Loucy (cell line): ENCODE measurements around the gene DYNC2H1.

Source experiments
- H2AFZ ChIP-seq: fragments of 200-600 bp; sonication (generic); 2 replicates; pipeline ENCODE4 v1.6.0; 2016; ENCODE audit warnings: antibody characterized with exemption, mild to moderate bottlenecking, low read length, moderate library complexity
- H3F3A ChIP-seq: fragments of 200-600 bp; 2 replicates; pipeline ENCODE4 v1.6.0; 2016; ENCODE audit warnings: antibody characterized with exemption, low read depth, mild to moderate bottlenecking
- H3K27me3 ChIP-seq: fragments of 200-600 bp; sonication (generic); 2 replicates; pipeline ENCODE4 v1.6.1; 2014; ENCODE audit warnings: low read length, mild to moderate bottlenecking; ENCODE audit not compliant: insufficient read depth, poor library complexity, severe bottlenecking
- H3K36me3 ChIP-seq: fragments of 200-600 bp; sonication (generic); 2 replicates; pipeline ENCODE4 v1.6.1; 2016; ENCODE audit warnings: low read length; ENCODE audit not compliant: insufficient read depth
- H3K4me1 ChIP-seq: fragments of 200-600 bp; sonication (generic); 2 replicates; pipeline ENCODE4 v1.5.1; 2014; ENCODE audit warnings: low read length, mild to moderate bottlenecking; ENCODE audit not compliant: insufficient read depth, poor library complexity, severe bottlenecking
- H3K4me2 ChIP-seq: fragments of 200-600 bp; sonication (generic); 2 replicates; pipeline ENCODE4 v1.6.0; 2014; ENCODE audit warnings: antibody characterized with exemption, low read length, low read depth, mild to moderate bottlenecking; ENCODE audit not compliant: poor library complexity, severe bottlenecking
- H3K4me3 ChIP-seq: fragments of 200-600 bp; sonication (generic); 2 replicates; pipeline ENCODE4 v1.5.1; 2014; ENCODE audit warnings: low read length, mild to moderate bottlenecking, mixed read lengths; ENCODE audit not compliant: poor library complexity, severe bottlenecking
- H3K79me2 ChIP-seq: fragments of 200-600 bp; sonication (generic); 2 replicates; pipeline ENCODE4 v1.6.1; 2014; ENCODE audit warnings: low read length; ENCODE audit not compliant: insufficient read depth
- H3K9ac ChIP-seq: fragments of 200-600 bp; sonication (generic); 2 replicates; pipeline ENCODE4 v1.6.0; 2014; ENCODE audit warnings: mild to moderate bottlenecking, low read depth, low read length, moderate library complexity; ENCODE audit not compliant: poor library complexity, severe bottlenecking
- H3K9me2 ChIP-seq: fragments of 200-600 bp; sonication (generic); replicated peaks from 2 replicates; pipeline ENCODE4 v1.6.1; 2016; ENCODE audit warnings: low read depth, low read length, mixed read lengths
- H3K9me3 ChIP-seq: fragments of 200-600 bp; sonication (generic); 2 replicates; pipeline ENCODE4 v1.6.1; 2014; ENCODE audit warnings: mild to moderate bottlenecking, antibody characterized with exemption, low read length, low read depth; ENCODE audit not compliant: insufficient read depth
- H4K20me1 ChIP-seq: fragments of 200-600 bp; sonication (generic); 2 replicates; pipeline ENCODE4 v1.6.0; 2014; ENCODE audit warnings: antibody characterized with exemption, low read length, mild to moderate bottlenecking; ENCODE audit not compliant: insufficient read depth, poor library complexity, severe bottlenecking
- EZH2phosphoT487 ChIP-seq: fragments of 200-600 bp; IDR thresholded peaks from 2 replicates; pipeline ENCODE4 v1.6.1; 2018; ENCODE audit warnings: antibody characterized with exemption, mild to moderate bottlenecking, moderate library complexity, borderline replicate concordance
- TF ChIP-seq, protein P1 (sequence below): fragments of 200-600 bp; sonication (generic); conservative IDR thresholded peaks from 2 replicates; pipeline ENCODE4 v1.5.1; 2014; ENCODE audit warnings: mild to moderate bottlenecking, antibody characterized with exemption, low read length

The DYNC2H1 gene

DNA sequence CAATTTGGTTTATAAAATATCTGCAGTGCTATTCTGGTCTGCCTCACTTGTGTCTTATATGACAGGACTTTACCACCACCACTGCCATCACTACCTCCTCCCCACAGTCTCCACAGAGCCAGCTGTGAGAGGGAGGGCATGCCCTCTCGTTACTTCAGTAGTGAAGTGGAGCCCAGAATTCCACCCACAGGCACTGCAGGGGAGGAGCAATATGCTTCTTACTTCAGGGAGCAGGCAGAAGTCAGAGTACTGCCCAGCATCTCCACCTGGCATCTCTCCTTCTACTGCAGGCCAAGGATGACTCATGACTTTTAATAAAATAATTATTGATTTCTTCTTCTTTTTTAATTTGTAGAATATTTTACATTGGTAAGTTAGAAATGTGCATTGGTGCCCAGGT, 255.5 kb downstream of the DYNC2H1 start:
- no peaks in the 10 kb centered on the region for H3K79me2 ChIP-seq
- no peaks in the 10 kb centered on the region for H3F3A ChIP-seq
- H3K4me2 ChIP-seq = no peak overlapping the region
- no peak for TF ChIP-seq EZH2phosphoT487
- TF ChIP-seq, protein P1, sequence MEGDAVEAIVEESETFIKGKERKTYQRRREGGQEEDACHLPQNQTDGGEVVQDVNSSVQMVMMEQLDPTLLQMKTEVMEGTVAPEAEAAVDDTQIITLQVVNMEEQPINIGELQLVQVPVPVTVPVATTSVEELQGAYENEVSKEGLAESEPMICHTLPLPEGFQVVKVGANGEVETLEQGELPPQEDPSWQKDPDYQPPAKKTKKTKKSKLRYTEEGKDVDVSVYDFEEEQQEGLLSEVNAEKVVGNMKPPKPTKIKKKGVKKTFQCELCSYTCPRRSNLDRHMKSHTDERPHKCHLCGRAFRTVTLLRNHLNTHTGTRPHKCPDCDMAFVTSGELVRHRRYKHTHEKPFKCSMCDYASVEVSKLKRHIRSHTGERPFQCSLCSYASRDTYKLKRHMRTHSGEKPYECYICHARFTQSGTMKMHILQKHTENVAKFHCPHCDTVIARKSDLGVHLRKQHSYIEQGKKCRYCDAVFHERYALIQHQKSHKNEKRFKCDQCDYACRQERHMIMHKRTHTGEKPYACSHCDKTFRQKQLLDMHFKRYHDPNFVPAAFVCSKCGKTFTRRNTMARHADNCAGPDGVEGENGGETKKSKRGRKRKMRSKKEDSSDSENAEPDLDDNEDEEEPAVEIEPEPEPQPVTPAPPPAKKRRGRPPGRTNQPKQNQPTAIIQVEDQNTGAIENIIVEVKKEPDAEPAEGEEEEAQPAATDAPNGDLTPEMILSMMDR = no peak
- H4K20me1 ChIP-seq = no peaks in the 10 kb centered on the region
- H3K4me1 ChIP-seq = no peaks in the 10 kb centered on the region
- no peaks in the 10 kb centered on the region for H3K27me3 ChIP-seq
- H2AFZ ChIP-seq = no peak overlapping the region
- no peaks in the 10 kb centered on the region for H3K36me3 ChIP-seq
- H3K9me2 ChIP-seq = no peaks in the 10 kb centered on the region
- no peaks in the 10 kb centered on the region for H3K9me3 ChIP-seq
- no peak overlapping the region for H3K4me3 ChIP-seq
- no peak overlapping the region for H3K9ac ChIP-seq

DNA sequence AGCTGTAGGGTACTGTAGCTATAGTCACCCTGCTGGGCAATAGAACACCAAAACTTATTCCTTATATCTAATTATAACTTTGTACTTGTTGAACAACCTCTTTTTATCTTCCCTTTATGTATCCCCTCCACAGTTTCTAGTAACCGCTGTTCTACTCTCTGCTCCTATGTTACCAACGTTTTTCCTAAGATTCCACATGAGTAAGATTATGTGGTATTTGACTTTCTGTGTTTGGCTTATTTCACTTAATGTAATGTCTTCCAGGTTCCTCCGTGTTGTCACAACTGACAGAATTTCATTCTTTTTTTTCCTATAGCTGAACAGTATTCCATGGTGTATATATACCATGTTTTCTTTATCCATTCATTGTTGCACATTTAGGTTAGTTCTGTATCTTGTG, 258.4 kb downstream of the DYNC2H1 start:
- no peaks in the 10 kb centered on the region for H3K9me3 ChIP-seq
- no peak overlapping the region for H2AFZ ChIP-seq
- H3K79me2 ChIP-seq = no peaks in the 10 kb centered on the region
- no peak for TF ChIP-seq EZH2phosphoT487
- TF ChIP-seq, protein P1 = no peak
- no peaks in the 10 kb centered on the region for H4K20me1 ChIP-seq
- no peaks in the 10 kb centered on the region for H3K4me1 ChIP-seq
- no peaks in the 10 kb centered on the region for H3K9me2 ChIP-seq
- H3K36me3 ChIP-seq = no peaks in the 10 kb centered on the region
- H3K27me3 ChIP-seq = no peaks in the 10 kb centered on the region
- H3K4me3 ChIP-seq = no peak overlapping the region
- no peak overlapping the region for H3K4me2 ChIP-seq
- no peak overlapping the region for H3K9ac ChIP-seq
- H3F3A ChIP-seq = no peaks in the 10 kb centered on the region

DNA sequence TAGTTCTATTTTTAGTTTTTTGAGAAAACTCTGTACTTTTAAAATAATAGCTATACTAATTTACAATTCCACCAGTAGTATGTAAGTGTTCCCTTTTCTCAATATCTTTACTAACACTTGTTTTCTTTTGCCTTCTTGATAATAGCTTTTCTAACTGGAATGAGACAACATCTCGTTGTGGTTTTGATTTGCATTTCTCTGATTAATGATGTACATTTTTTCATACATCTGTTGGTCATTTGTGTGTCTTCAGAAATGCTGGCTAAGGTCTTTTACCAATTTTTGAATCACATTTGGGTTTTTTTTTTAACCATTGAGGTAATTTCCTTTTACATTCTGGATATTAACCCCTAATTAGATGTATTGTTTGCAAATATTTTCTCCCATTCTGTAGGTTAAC, 258.9 kb downstream of the DYNC2H1 start:
- Histone ChIP-seq H3K79me2 (no peaks in the 10 kb centered on the region), H3K4me3 (no peak overlapping the region), H3F3A (no peaks in the 10 kb centered on the region), H3K9me2 (no peaks in the 10 kb centered on the region), H3K4me1 (no peaks in the 10 kb centered on the region), H3K27me3 (no peaks in the 10 kb centered on the region), H3K36me3 (no peaks in the 10 kb centered on the region), H3K9me3 (no peaks in the 10 kb centered on the region), H4K20me1 (no peaks in the 10 kb centered on the region), H3K4me2 (no peak overlapping the region), H2AFZ (no peak overlapping the region), H3K9ac (no peak overlapping the region)
- TF ChIP-seq, protein P1 = no peak
- TF ChIP-seq EZH2phosphoT487 = no peak
